ENCODE measurements around the gene WDR59.

GRCh38 chr16:75027520-75028300, 42.8 kb upstream of the WDR59 start:
- TF ChIP-seq POLR2A (IDR thresholded peaks at IDR 0.05), result no peak
- TF ChIP-seq CTCF (IDR thresholded peaks at IDR 0.05), result no peak
- TF ChIP-seq EP300 (IDR thresholded peaks at IDR 0.05), result no peak
